Transverse colon (tissue), 4 donors: ENCODE results near the gene WBP11.

Experiments used
- EP300 ChIP-seq: sonication (generic); formaldehyde crosslinking; IDR thresholded peaks from one replicate; pipeline ENCODE4 v1.6.1; 2017; ENCODE audit warnings: antibody characterized with exemption, low read depth
- POLR2A ChIP-seq: fragments of 450-650 bp; IDR thresholded peaks from one replicate; pipeline ENCODE4 v1.6.1; 2016; ENCODE audit warnings: antibody characterized with exemption, mild to moderate bottlenecking, moderate library complexity
- POLR2AphosphoS5 ChIP-seq, 3 donors: sonication (generic); formaldehyde crosslinking; IDR thresholded peaks; one replicate each; pipeline ENCODE4 v1.6.1; 2016; ENCODE audit warnings: antibody characterized with exemption in 3 of 3
- TF ChIP-seq, protein P1 (sequence below), 5 experiments: fragments of 200-600 bp in 3 of 5; fragments of 450-650 bp in 2 of 5; sonication (generic) in 3 of 5; IDR thresholded peaks; 1 replicate in 2 of 5; 2 replicates in 3 of 5; pipeline ENCODE4 v1.5.1; 2016 to 2017; ENCODE audit warnings: antibody characterized with exemption in 5 of 5, inconsistent platforms in 3 of 5, mild to moderate bottlenecking in 2 of 5, moderate library complexity in 1 of 5

DNA sequence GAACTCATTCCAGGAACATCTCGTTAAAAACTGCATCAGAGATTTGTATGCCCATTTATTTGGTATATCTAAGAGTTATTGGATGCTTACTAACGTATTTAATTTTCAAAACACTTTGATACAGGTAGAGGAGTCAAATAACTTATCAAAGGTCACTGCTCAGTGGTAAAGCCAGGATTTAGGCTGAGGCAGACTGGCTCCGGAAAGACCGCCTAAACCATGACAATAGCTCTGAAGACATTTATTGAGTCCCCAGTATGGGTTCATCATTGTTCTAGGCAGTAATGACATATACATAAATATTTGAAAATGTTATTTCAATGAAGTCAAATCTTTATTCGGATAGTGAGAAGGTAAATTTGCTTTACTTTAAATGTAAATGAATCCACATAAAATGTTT, 30.3 kb downstream of the WBP11 start:
- TF ChIP-seq POLR2A = no peak
- TF ChIP-seq, protein P1, sequence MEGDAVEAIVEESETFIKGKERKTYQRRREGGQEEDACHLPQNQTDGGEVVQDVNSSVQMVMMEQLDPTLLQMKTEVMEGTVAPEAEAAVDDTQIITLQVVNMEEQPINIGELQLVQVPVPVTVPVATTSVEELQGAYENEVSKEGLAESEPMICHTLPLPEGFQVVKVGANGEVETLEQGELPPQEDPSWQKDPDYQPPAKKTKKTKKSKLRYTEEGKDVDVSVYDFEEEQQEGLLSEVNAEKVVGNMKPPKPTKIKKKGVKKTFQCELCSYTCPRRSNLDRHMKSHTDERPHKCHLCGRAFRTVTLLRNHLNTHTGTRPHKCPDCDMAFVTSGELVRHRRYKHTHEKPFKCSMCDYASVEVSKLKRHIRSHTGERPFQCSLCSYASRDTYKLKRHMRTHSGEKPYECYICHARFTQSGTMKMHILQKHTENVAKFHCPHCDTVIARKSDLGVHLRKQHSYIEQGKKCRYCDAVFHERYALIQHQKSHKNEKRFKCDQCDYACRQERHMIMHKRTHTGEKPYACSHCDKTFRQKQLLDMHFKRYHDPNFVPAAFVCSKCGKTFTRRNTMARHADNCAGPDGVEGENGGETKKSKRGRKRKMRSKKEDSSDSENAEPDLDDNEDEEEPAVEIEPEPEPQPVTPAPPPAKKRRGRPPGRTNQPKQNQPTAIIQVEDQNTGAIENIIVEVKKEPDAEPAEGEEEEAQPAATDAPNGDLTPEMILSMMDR (IDR thresholded peaks at IDR 0.05) = no peak
- no peak for TF ChIP-seq POLR2AphosphoS5 (IDR thresholded peaks at IDR 0.05)
- no peak for TF ChIP-seq EP300
